Anterior cingulate cortex (tissue), 58 donors: Measurements from ENCODE around the gene SAMD3.
"Not testable (repeated sequence)": the region's sequence is repeated elsewhere in the genome, so short reads cannot be mapped to it uniquely, and the experiment has no call there.

Experiments
- DNase-seq, 58 donors: peaks; one replicate each; lab custom pipeline; 2025; lab: John Stamatoyannopoulos, UW

Gene SAMD3

GRCh38 chr6:130212215-130212874 lies 10.4 kb downstream of the SAMD3 start:
- DNase-seq = no peak

- DNase-seq = no peak
Observed at GRCh38 chr6:130211691-130212090, 11.1 kb downstream of the SAMD3 start.

GRCh38 chr6:130207979-130208649 lies 14.6 kb downstream of the SAMD3 start:
- no peak for DNase-seq

- no peak for DNase-seq
Observed at GRCh38 chr6:130206479-130206878, 16.3 kb downstream of the SAMD3 start.

- DNase-seq = no peak
Observed at GRCh38 chr6:130204322-130204721, 18.4 kb downstream of the SAMD3 start.

GRCh38 chr6:130203370-130203769 lies 19.4 kb downstream of the SAMD3 start:
- DNase-seq = no peak

GRCh38 chr6:130202782-130203181 lies 20.0 kb downstream of the SAMD3 start:
- no peak for DNase-seq

GRCh38 chr6:130200020-130200419 lies 22.7 kb downstream of the SAMD3 start:
- no peak for DNase-seq

GRCh38 chr6:130198483-130199035 lies 24.2 kb downstream of the SAMD3 start:
- no peak for DNase-seq

GRCh38 chr6:130197816-130198482 lies 24.8 kb downstream of the SAMD3 start:
- DNase-seq = not testable (repeated sequence)

GRCh38 chr6:130194434-130194833 lies 28.3 kb downstream of the SAMD3 start:
- DNase-seq = peak in 1 of 58 donors; percentile 16

- DNase-seq = no peak
Observed at GRCh38 chr6:130190701-130191690, 31.8 kb downstream of the SAMD3 start.

GRCh38 chr6:130189531-130190397 lies 33.0 kb downstream of the SAMD3 start:
- no peak for DNase-seq

GRCh38 chr6:130188207-130188899 lies 34.4 kb downstream of the SAMD3 start:
- no peak for DNase-seq

GRCh38 chr6:130187335-130188206 lies 35.2 kb downstream of the SAMD3 start:
- no peak for DNase-seq

- no peak for DNase-seq
Observed at GRCh38 chr6:130185658-130186057, 37.1 kb downstream of the SAMD3 start.
